Measurements from ENCODE around the gene MPZL3.

DNA sequence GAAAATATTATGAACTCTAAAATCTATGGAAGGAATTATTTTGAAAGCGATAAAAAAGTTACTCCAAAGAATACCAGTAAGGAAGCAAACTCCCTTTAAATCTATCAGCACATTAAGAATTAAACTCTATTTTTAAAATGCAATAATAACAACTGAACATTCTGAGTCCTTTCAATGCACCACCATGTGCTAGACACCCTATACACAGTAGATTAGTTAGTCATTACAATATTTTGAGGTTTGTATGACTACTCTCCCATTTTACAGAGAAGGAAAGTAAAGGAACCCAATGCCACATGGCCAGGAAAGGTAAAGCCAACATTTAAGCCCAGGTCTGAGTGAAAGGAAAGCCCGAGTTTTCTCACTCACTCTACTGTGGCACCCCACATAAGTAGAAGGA lies 45.1 kb downstream of the MPZL3 start:
- TF ChIP-seq, protein P1, sequence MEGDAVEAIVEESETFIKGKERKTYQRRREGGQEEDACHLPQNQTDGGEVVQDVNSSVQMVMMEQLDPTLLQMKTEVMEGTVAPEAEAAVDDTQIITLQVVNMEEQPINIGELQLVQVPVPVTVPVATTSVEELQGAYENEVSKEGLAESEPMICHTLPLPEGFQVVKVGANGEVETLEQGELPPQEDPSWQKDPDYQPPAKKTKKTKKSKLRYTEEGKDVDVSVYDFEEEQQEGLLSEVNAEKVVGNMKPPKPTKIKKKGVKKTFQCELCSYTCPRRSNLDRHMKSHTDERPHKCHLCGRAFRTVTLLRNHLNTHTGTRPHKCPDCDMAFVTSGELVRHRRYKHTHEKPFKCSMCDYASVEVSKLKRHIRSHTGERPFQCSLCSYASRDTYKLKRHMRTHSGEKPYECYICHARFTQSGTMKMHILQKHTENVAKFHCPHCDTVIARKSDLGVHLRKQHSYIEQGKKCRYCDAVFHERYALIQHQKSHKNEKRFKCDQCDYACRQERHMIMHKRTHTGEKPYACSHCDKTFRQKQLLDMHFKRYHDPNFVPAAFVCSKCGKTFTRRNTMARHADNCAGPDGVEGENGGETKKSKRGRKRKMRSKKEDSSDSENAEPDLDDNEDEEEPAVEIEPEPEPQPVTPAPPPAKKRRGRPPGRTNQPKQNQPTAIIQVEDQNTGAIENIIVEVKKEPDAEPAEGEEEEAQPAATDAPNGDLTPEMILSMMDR (IDR thresholded peaks at IDR 0.05; ENCODE audit: low read depth, low read length, missing input control) = no peak
- TF ChIP-seq, protein P2, sequence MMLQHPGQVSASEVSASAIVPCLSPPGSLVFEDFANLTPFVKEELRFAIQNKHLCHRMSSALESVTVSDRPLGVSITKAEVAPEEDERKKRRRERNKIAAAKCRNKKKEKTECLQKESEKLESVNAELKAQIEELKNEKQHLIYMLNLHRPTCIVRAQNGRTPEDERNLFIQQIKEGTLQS (IDR thresholded peaks at IDR 0.05) = no peak
- no peak for TF ChIP-seq RXRA (IDR thresholded peaks at IDR 0.05)
- no peak for TF ChIP-seq YY1 (IDR thresholded peaks at IDR 0.05)
- TF ChIP-seq TAF1 (conservative IDR thresholded peaks at IDR 0.05) = no peak
- TF ChIP-seq JUND (IDR thresholded peaks at IDR 0.05) = no peak
- no peak for TF ChIP-seq MAX (IDR thresholded peaks at IDR 0.05)
- TF ChIP-seq FOXA2 (IDR thresholded peaks at IDR 0.05) = no peak
- TF ChIP-seq HNF4G (IDR thresholded peaks at IDR 0.05) = no peak
- no peak for TF ChIP-seq RAD21 (IDR thresholded peaks at IDR 0.05)
- TF ChIP-seq FOXA1 (IDR thresholded peaks at IDR 0.05) = no peak

All from liver (tissue), 3 donors.